WTC11 (cell line): ENCODE results near the gene LYRM2. TPM values are rescaled to one million over a fixed set of nuclear protein-coding genes. Genes with fewer than 3 reads are reported as not detected.

Source experiments
- ATAC-seq: fragments of 200-7000 bp; cut with Tn5 transposase; 2 replicates; pipeline ENCODE4 v1.10.0; 2021; ENCODE audit warnings: mild to moderate bottlenecking, moderate library complexity
- CTCF ChIA-PET: fragments of 300-600 bp; sonication (Branson Sonifier 250); formaldehyde crosslinking; loops from one replicate; lab custom pipeline; 2021; ENCODE audit warnings: antibody characterized with exemption; lab: Charles Lee
- POLR2A ChIA-PET: fragments of 350-600 bp; sonication (Branson Sonifier 250); formaldehyde crosslinking; loops from one replicate; lab custom pipeline; 2021; ENCODE audit warnings: antibody characterized with exemption; lab: Charles Lee
- DNase-seq: peaks from one replicate; pipeline ENCODE4 v3.0.0; 2021; ENCODE audit warnings: low spot score
- H3K27ac Mint-ChIP-seq: 2 replicates; pipeline ENCODE4 v1.8.0; 2021; ENCODE audit warnings: mixed read lengths
- H3K27me3 Mint-ChIP-seq: 2 replicates; pipeline ENCODE4 v1.8.0; 2021; ENCODE audit warnings: low read depth, mild to moderate bottlenecking, moderate library complexity, mixed read lengths
- H3K36me3 Mint-ChIP-seq: 2 replicates; pipeline ENCODE4 v1.8.0; 2021; ENCODE audit warnings: mixed read lengths
- H3K4me1 Mint-ChIP-seq: 2 replicates; pipeline ENCODE4 v1.8.0; 2022; ENCODE audit warnings: mixed read lengths
- H3K4me3 Mint-ChIP-seq: 2 replicates; pipeline ENCODE4 v1.8.0; 2021; ENCODE audit warnings: mild to moderate bottlenecking, moderate library complexity, mixed read lengths
- H3K9me3 Mint-ChIP-seq: 2 replicates; pipeline ENCODE4 v1.8.0; 2021; ENCODE audit warnings: mixed read lengths
- AFF4 ChIP-seq: sonication (generic); formaldehyde crosslinking; IDR thresholded peaks from 2 replicates; pipeline ENCODE4 v1.8.1; 2023; ENCODE audit warnings: mild to moderate bottlenecking, missing genetic modification reagents, borderline replicate concordance
- ARID4B ChIP-seq: sonication (generic); formaldehyde crosslinking; IDR thresholded peaks from 2 replicates; pipeline ENCODE4 v1.8.0; 2023; ENCODE audit warnings: missing genetic modification reagents, mild to moderate bottlenecking, borderline replicate concordance
- EMX1 ChIP-seq: fragments of 250-450 bp; sonication (Bioruptor Pico); IDR thresholded peaks from 2 replicates; pipeline ENCODE4 v1.8.0; 2021; ENCODE audit warnings: mild to moderate bottlenecking
- IRF2 ChIP-seq: sonication (generic); formaldehyde crosslinking; IDR thresholded peaks from 2 replicates; pipeline ENCODE4 v1.8.0; 2022; ENCODE audit warnings: low read depth, missing genetic modification reagents, borderline replicate concordance
- PRRX2 ChIP-seq: fragments of 250-450 bp; sonication (Bioruptor Pico); IDR thresholded peaks from 2 replicates; pipeline ENCODE4 v1.8.0; 2021; ENCODE audit warnings: mild to moderate bottlenecking
- ZNF232 ChIP-seq: sonication (generic); formaldehyde crosslinking; IDR thresholded peaks from 2 replicates; pipeline ENCODE4 v1.8.0; 2022; ENCODE audit warnings: mild to moderate bottlenecking, missing genetic modification reagents
- total RNA-seq: library from RNA; stranded (reverse); gene quantifications from 3 replicates; pipeline ENCODE4 v1.2.3, GENCODE V29; 2021
- TF ChIP-seq, protein P1 (sequence below): sonication (generic); formaldehyde crosslinking; IDR thresholded peaks from 2 replicates; pipeline ENCODE4 v1.8.0; 2023; ENCODE audit warnings: missing genetic modification reagents
- TF ChIP-seq, protein P2 (sequence below): sonication (generic); formaldehyde crosslinking; IDR thresholded peaks from 2 replicates; pipeline ENCODE4 v1.8.0; 2022; ENCODE audit warnings: missing genetic modification reagents
- TF ChIP-seq, protein P3 (sequence below): sonication (generic); formaldehyde crosslinking; IDR thresholded peaks from 2 replicates; pipeline ENCODE4 v1.8.1; 2023; ENCODE audit warnings: mild to moderate bottlenecking, missing genetic modification reagents, moderate library complexity
- TF ChIP-seq, protein P4 (sequence below): fragments of 250-450 bp; sonication (Bioruptor Pico); IDR thresholded peaks from 2 replicates; pipeline ENCODE4 v1.9.0; 2021; ENCODE audit warnings: mild to moderate bottlenecking
- TF ChIP-seq, protein P5 (sequence below): sonication (generic); formaldehyde crosslinking; IDR thresholded peaks from 2 replicates; pipeline ENCODE4 v1.8.1; 2022; ENCODE audit warnings: low read depth, missing genetic modification reagents, borderline replicate concordance
- TF ChIP-seq, protein P6 (sequence below): sonication (generic); formaldehyde crosslinking; IDR thresholded peaks from 2 replicates; pipeline ENCODE4 v1.8.0; 2022; ENCODE audit warnings: mild to moderate bottlenecking, missing genetic modification reagents

The LYRM2 gene
- total RNA-seq, 1 experiment from 2014 or later, result 22.2 TPM

- no peaks in the 10 kb centered on the region for H3K27me3 Mint-ChIP-seq
- H3K27ac Mint-ChIP-seq, result no peak overlapping the region
- H3K36me3 Mint-ChIP-seq, result no peaks in the 10 kb centered on the region
- DNase-seq, result no peak
- CTCF ChIA-PET, result interaction anchor here (1.9 kb wide), 1 partner anchor 15 kb away, joined by 7 read pairs; no protein-coding TSS in a partner anchor
- peaks cover 11% of the 10 kb centered on the region for H3K4me1 Mint-ChIP-seq
- TF ChIP-seq, protein P1, sequence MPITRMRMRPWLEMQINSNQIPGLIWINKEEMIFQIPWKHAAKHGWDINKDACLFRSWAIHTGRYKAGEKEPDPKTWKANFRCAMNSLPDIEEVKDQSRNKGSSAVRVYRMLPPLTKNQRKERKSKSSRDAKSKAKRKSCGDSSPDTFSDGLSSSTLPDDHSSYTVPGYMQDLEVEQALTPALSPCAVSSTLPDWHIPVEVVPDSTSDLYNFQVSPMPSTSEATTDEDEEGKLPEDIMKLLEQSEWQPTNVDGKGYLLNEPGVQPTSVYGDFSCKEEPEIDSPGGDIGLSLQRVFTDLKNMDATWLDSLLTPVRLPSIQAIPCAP (CRISPR knock-in tag), result no peak
- TF ChIP-seq, protein P2, sequence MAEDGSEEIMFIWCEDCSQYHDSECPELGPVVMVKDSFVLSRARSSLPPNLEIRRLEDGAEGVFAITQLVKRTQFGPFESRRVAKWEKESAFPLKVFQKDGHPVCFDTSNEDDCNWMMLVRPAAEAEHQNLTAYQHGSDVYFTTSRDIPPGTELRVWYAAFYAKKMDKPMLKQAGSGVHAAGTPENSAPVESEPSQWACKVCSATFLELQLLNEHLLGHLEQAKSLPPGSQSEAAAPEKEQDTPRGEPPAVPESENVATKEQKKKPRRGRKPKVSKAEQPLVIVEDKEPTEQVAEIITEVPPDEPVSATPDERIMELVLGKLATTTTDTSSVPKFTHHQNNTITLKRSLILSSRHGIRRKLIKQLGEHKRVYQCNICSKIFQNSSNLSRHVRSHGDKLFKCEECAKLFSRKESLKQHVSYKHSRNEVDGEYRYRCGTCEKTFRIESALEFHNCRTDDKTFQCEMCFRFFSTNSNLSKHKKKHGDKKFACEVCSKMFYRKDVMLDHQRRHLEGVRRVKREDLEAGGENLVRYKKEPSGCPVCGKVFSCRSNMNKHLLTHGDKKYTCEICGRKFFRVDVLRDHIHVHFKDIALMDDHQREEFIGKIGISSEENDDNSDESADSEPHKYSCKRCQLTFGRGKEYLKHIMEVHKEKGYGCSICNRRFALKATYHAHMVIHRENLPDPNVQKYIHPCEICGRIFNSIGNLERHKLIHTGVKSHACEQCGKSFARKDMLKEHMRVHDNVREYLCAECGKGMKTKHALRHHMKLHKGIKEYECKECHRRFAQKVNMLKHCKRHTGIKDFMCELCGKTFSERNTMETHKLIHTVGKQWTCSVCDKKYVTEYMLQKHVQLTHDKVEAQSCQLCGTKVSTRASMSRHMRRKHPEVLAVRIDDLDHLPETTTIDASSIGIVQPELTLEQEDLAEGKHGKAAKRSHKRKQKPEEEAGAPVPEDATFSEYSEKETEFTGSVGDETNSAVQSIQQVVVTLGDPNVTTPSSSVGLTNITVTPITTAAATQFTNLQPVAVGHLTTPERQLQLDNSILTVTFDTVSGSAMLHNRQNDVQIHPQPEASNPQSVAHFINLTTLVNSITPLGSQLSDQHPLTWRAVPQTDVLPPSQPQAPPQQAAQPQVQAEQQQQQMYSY (CRISPR knock-in tag), result no peak
- TF ChIP-seq AFF4 (CRISPR knock-in tag) (no peak), IRF2 (CRISPR knock-in tag) (no peak), ARID4B (CRISPR knock-in tag) (no peak), PRRX2 (CRISPR knock-in tag) (no peak), EMX1 (no peak), ZNF232 (CRISPR knock-in tag) (no peak)
- TF ChIP-seq, protein P3, sequence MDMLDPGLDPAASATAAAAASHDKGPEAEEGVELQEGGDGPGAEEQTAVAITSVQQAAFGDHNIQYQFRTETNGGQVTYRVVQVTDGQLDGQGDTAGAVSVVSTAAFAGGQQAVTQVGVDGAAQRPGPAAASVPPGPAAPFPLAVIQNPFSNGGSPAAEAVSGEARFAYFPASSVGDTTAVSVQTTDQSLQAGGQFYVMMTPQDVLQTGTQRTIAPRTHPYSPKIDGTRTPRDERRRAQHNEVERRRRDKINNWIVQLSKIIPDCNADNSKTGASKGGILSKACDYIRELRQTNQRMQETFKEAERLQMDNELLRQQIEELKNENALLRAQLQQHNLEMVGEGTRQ (CRISPR knock-in tag), result no peak
- TF ChIP-seq, protein P4, sequence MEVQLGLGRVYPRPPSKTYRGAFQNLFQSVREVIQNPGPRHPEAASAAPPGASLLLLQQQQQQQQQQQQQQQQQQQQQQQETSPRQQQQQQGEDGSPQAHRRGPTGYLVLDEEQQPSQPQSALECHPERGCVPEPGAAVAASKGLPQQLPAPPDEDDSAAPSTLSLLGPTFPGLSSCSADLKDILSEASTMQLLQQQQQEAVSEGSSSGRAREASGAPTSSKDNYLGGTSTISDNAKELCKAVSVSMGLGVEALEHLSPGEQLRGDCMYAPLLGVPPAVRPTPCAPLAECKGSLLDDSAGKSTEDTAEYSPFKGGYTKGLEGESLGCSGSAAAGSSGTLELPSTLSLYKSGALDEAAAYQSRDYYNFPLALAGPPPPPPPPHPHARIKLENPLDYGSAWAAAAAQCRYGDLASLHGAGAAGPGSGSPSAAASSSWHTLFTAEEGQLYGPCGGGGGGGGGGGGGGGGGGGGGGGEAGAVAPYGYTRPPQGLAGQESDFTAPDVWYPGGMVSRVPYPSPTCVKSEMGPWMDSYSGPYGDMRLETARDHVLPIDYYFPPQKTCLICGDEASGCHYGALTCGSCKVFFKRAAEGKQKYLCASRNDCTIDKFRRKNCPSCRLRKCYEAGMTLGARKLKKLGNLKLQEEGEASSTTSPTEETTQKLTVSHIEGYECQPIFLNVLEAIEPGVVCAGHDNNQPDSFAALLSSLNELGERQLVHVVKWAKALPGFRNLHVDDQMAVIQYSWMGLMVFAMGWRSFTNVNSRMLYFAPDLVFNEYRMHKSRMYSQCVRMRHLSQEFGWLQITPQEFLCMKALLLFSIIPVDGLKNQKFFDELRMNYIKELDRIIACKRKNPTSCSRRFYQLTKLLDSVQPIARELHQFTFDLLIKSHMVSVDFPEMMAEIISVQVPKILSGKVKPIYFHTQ (CRISPR knock-in tag), result no peak
- TF ChIP-seq, protein P5, sequence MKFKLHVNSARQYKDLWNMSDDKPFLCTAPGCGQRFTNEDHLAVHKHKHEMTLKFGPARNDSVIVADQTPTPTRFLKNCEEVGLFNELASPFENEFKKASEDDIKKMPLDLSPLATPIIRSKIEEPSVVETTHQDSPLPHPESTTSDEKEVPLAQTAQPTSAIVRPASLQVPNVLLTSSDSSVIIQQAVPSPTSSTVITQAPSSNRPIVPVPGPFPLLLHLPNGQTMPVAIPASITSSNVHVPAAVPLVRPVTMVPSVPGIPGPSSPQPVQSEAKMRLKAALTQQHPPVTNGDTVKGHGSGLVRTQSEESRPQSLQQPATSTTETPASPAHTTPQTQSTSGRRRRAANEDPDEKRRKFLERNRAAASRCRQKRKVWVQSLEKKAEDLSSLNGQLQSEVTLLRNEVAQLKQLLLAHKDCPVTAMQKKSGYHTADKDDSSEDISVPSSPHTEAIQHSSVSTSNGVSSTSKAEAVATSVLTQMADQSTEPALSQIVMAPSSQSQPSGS, result no peak
- TF ChIP-seq, protein P6, sequence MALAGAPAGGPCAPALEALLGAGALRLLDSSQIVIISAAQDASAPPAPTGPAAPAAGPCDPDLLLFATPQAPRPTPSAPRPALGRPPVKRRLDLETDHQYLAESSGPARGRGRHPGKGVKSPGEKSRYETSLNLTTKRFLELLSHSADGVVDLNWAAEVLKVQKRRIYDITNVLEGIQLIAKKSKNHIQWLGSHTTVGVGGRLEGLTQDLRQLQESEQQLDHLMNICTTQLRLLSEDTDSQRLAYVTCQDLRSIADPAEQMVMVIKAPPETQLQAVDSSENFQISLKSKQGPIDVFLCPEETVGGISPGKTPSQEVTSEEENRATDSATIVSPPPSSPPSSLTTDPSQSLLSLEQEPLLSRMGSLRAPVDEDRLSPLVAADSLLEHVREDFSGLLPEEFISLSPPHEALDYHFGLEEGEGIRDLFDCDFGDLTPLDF (CRISPR knock-in tag), result no peak
- no peaks in the 10 kb centered on the region for H3K9me3 Mint-ChIP-seq
- POLR2A ChIA-PET, result no interaction called here
- ATAC-seq, result no peak
- no peak overlapping the region for H3K4me3 Mint-ChIP-seq
Observed at GRCh38 chr6:89566008-89566800, 72.3 kb downstream of the LYRM2 start.
